ENCODE data around the gene MPP3. TPM values are rescaled to one million over a fixed set of nuclear protein-coding genes. Genes with fewer than 3 reads are reported as not detected.

The MPP3 gene
- total RNA-seq, 2 experiments from 2014 or later, result not detected

GRCh38 chr17:43830510-43831140 is 2.3 kb downstream of the MPP3 start:
- Histone ChIP-seq H3K4me3 (ENCODE audit: low read depth, low read length, poor library complexity, severe bottlenecking) (no peak overlapping the region), H3K9me3 (ENCODE audit: low read length) (no peaks in the 10 kb centered on the region), H4K20me1 (ENCODE audit: insufficient read depth, low read length) (no peaks in the 10 kb centered on the region), H3K9me2 (ENCODE audit: insufficient read depth, low read length) (no peaks in the 10 kb centered on the region), H2AFZ (ENCODE audit: low read length) (no peak overlapping the region), H3K36me3 (ENCODE audit: insufficient read depth, low read length) (no peaks in the 10 kb centered on the region), H3K79me2 (ENCODE audit: insufficient read depth, low read depth, low read length) (no peaks in the 10 kb centered on the region), H3K4me1 (ENCODE audit: insufficient read depth, low read length, poor library complexity, severe bottlenecking) (no peaks in the 10 kb centered on the region), H3K4me2 (ENCODE audit: low read length) (no peak overlapping the region), H3K27ac (ENCODE audit: low read depth, low read length, poor library complexity, severe bottlenecking) (no peak overlapping the region)
- ChIA-PET POLR2A (no interaction called here), CTCF (ENCODE audit: unreplicated experiment) (interaction anchor here (0.6 kb wide), 1 partner anchor 47 kb away, joined by 3 read pairs; no protein-coding TSS in a partner anchor)
- intact Hi-C loops (cut with micrococcal nuclease; ENCODE audit: unreplicated experiment), result no loop called here
- DNase-seq (ENCODE audit: low spot score), result no peak
- TF ChIP-seq, protein P1, sequence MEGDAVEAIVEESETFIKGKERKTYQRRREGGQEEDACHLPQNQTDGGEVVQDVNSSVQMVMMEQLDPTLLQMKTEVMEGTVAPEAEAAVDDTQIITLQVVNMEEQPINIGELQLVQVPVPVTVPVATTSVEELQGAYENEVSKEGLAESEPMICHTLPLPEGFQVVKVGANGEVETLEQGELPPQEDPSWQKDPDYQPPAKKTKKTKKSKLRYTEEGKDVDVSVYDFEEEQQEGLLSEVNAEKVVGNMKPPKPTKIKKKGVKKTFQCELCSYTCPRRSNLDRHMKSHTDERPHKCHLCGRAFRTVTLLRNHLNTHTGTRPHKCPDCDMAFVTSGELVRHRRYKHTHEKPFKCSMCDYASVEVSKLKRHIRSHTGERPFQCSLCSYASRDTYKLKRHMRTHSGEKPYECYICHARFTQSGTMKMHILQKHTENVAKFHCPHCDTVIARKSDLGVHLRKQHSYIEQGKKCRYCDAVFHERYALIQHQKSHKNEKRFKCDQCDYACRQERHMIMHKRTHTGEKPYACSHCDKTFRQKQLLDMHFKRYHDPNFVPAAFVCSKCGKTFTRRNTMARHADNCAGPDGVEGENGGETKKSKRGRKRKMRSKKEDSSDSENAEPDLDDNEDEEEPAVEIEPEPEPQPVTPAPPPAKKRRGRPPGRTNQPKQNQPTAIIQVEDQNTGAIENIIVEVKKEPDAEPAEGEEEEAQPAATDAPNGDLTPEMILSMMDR (conservative IDR thresholded peaks at IDR 0.05; ENCODE audit: low read length), result no peak
- TF ChIP-seq EZH2phosphoT487 (IDR thresholded peaks at IDR 0.05; ENCODE audit: borderline replicate concordance, low read depth, low read length), result no peak
- no TSS peak for BruUV-seq (replicated peaks)

GRCh38 chr17:43829738-43830137 is 3.2 kb downstream of the MPP3 start:
- Histone ChIP-seq H3K79me2 (ENCODE audit: insufficient read depth, low read depth, low read length) (no peaks in the 10 kb centered on the region), H3K4me3 (ENCODE audit: low read depth, low read length, poor library complexity, severe bottlenecking) (no peak overlapping the region), H2AFZ (ENCODE audit: low read length) (no peak overlapping the region), H3K4me2 (ENCODE audit: low read length) (no peak overlapping the region), H3K9me3 (ENCODE audit: low read length) (no peaks in the 10 kb centered on the region), H3K9me2 (ENCODE audit: insufficient read depth, low read length) (no peaks in the 10 kb centered on the region), H3K27ac (ENCODE audit: low read depth, low read length, poor library complexity, severe bottlenecking) (no peak overlapping the region), H3K36me3 (ENCODE audit: insufficient read depth, low read length) (no peaks in the 10 kb centered on the region), H4K20me1 (ENCODE audit: insufficient read depth, low read length) (no peaks in the 10 kb centered on the region), H3K4me1 (ENCODE audit: insufficient read depth, low read length, poor library complexity, severe bottlenecking) (no peaks in the 10 kb centered on the region)
- DNase-seq (ENCODE audit: low spot score), result no peak
- no peak for TF ChIP-seq EZH2phosphoT487 (IDR thresholded peaks at IDR 0.05; ENCODE audit: borderline replicate concordance, low read depth, low read length)
- TF ChIP-seq, protein P1 (conservative IDR thresholded peaks at IDR 0.05; ENCODE audit: low read length), result no peak
- no TSS peak for BruUV-seq (replicated peaks)
- POLR2A ChIA-PET, result no interaction called here
- CTCF ChIA-PET (ENCODE audit: unreplicated experiment), result interaction anchor here (0.6 kb wide), 1 partner anchor 47 kb away, joined by 3 read pairs; no protein-coding TSS in a partner anchor
- intact Hi-C loops (cut with micrococcal nuclease; ENCODE audit: unreplicated experiment), result no loop called here

DNA sequence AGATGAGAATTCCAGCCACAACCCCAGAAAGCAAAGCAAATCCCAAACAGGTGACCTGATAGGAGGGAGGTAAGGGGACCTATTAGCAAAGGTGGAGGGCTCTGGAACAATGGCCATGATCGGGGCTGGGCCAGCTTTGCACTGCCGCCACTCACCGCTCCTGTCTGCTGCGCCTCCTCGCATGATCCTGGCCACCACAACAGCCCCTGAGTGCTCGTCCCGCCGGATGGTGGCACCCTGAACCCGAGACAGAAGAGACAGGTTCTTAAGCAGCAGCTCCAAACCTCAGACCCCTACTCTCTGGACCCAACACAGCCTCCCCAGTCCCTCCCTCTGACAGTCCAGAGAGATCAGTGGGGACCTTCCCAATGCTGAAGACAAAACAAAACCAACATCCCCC is 5.3 kb downstream of the MPP3 start:
- no peak for TF ChIP-seq EZH2phosphoT487 (IDR thresholded peaks at IDR 0.05; ENCODE audit: borderline replicate concordance, low read depth, low read length)
- TF ChIP-seq, protein P1 (conservative IDR thresholded peaks at IDR 0.05; ENCODE audit: low read length), result no peak
- no peak for DNase-seq (ENCODE audit: low spot score)
- CTCF ChIA-PET (ENCODE audit: unreplicated experiment), result interaction anchor here (0.6 kb wide), 1 partner anchor 155 kb away, joined by 5 read pairs; no protein-coding TSS in a partner anchor
- no peaks in the 10 kb centered on the region for H3K4me1 ChIP-seq (ENCODE audit: insufficient read depth, low read length, poor library complexity, severe bottlenecking)
- intact Hi-C loops (cut with micrococcal nuclease; ENCODE audit: unreplicated experiment), result no loop called here
- H3K79me2 ChIP-seq (ENCODE audit: insufficient read depth, low read depth, low read length), result no peaks in the 10 kb centered on the region
- H3K9me2 ChIP-seq (ENCODE audit: insufficient read depth, low read length), result no peaks in the 10 kb centered on the region
- H3K4me3 ChIP-seq (ENCODE audit: low read depth, low read length, poor library complexity, severe bottlenecking), result no peak overlapping the region
- POLR2A ChIA-PET, result interaction anchor here (0.7 kb wide), 1 partner anchor 13 kb away, joined by 3 read pairs; no protein-coding TSS in a partner anchor
- H3K27ac ChIP-seq (ENCODE audit: low read depth, low read length, poor library complexity, severe bottlenecking), result no peak overlapping the region
- H3K4me2 ChIP-seq (ENCODE audit: low read length), result no peak overlapping the region
- no peaks in the 10 kb centered on the region for H4K20me1 ChIP-seq (ENCODE audit: insufficient read depth, low read length)
- H3K36me3 ChIP-seq (ENCODE audit: insufficient read depth, low read length), result no peaks in the 10 kb centered on the region
- BruUV-seq (replicated peaks), result no TSS peak
- H2AFZ ChIP-seq (ENCODE audit: low read length), result no peak overlapping the region
- no peaks in the 10 kb centered on the region for H3K9me3 ChIP-seq (ENCODE audit: low read length)
